Femur (tissue), 1 donor: ENCODE measurements around the gene DST.

Source experiments
- DNase-seq: peaks from one replicate; pipeline ENCODE4 v3.0.0-alpha.2; 2017

DST gene

DNA sequence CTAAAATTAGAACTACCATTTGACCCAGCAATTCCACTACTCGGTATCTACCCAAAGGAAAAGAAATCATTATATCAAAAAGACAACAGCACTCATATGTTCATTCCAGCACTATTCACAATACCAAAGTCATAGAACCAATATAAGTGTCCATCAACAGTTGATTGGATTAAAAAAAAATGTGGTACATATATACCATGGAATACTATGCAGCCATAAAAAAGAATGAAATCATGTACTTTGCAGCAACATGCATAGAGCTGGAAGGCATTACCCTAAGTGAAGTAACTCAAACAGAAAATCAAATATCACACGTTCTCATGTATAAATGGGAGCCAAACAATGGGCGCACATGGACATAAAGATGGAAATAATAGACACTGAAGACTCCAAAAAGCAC, 163.3 kb downstream of the DST start:
- no peak for DNase-seq

DNA sequence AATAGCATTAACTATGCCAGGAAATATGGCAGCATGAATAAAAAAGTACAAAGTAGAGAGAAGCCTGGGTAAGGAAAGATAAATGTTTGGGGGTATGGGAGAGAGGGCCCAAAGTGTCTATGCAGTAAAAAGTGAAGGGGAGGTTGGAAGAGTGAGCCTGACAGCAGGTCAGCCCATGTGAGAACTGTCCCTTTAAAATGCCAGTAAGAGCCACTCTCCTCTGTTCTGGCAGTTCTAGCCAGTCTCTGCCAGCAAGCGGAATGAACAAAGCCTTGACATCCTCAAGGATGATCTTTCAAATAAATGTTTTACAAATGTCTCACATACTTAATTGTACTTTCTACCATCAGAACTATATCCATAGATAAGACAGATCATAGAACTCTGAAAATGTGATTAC, 164.5 kb downstream of the DST start:
- DNase-seq: no peak

GRCh38 chr6:56477241-56477640, 165.4 kb downstream of the DST start:
- DNase-seq: no peak

DNA sequence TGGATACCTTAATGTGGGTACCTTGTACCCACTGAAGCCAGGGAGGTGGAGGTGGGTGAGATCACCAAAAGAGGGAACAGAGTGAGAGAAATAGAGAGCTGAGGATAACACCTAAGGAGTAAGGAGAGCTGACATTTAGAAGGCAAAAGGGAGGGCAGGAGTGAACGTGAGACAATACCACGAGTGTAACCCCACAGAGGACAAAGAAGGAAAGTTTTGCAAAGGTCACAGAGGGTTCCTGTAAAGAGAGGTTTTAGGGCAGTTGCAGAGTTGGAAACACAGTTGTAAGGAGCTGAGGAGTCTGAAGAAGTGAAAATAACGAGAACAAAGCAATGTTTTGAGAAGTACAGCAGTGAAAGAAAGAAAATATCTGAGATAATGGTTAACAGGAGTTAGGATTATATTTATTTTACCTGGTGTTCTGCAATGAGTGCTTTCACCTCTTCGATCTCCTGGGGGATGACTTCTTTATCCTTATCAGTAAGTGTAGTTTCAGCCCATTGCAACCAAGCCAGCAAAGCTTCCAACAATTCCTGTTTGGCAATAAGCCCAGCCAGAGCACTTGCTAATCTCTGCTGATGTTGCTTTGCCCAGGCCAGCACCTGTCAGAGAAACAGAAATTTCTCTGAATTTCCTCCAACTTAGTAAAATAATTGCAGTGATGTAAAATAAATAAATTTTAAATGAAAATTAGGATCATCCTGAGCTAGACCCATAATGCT, 166.8 kb downstream of the DST start:
- DNase-seq: no peak

DNA sequence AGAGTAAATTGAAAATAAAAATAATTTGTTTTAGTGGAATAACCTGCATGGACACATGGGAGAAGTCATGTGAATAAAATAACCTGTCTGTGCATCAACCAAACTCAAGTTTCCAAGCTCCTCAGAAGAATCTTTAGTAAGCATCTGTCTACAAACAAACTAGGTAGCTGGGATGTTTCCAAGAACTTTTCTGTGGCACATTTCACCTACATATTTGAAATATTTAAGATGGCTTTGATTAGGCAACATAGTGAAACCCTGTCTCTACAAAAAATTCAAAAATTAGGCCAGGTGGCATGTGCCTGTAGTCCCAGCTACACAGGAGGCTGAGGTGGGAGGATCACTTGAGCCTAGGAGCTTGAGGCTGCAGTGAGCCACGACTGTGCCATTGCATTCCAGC, 168.2 kb downstream of the DST start:
- DNase-seq: no peak

GRCh38 chr6:56463443-56463842, 179.2 kb downstream of the DST start:
- DNase-seq: no peak

DNA sequence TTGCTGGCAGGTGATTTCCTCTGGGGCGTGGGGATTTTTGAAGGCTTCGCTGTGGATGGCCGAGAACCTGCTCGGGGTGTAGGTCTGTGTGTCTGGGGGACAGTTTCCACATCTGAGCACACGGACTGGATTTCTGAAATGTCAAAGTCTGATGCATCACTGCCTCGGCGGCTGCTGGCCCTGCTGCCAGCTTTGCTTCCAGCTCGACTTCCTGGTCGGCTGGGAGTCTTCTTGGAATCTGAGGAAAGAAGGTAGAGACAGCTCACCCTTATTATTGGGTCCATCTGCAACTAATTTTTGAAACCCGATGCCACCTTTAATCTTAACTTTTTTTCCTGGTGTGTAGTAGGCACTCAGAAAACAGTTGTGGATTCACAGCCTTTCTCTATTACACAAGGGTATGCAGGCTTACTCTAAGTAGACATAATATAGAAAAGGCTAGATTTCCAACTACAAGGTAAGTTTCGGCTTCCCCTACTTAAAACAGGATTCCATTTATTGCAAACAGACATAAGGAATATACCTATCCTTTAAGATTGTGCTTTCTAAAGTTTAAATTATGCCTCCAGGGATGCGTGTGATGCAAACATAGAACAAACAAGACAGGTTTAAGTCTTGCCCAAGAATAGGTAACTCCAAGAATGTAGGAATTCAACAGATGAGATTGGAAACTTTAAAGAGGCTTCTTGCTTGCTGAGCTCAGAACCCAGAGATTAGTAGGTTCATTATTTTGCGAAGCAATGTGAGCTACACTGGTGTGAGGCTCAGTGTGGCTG, 183.5 kb downstream of the DST start:
- no peak for DNase-seq

DNA sequence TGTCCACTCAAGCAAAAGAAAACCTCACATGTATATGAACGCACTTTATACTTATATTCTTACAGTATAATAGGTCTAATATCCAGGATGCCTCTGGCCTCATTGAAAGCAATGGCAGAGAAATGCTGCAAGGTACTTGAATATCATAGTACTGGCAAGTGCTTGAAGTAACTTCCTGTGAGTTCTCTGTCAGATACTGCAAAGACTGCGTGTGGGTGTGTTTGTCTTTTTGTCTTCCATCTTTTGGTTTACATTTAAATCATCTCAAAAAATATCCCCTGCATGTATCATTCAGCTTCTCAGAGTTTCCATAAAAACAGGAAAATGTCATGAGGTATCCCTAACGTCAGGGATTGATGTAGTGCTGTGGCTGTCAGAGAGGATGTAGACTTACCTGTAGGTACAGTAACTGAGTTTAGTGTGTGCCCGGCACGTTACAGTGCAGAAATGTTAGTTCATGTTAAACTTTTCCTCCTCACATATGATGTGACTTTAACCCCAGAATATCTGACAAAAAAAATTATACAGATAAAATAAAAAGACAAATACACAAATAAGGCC, 184.3 kb downstream of the DST start:
- DNase-seq: no peak

GRCh38 chr6:56456785-56457184, 185.9 kb downstream of the DST start:
- DNase-seq: no peak

GRCh38 chr6:56450882-56451739, 191.6 kb downstream of the DST start:
- peak; percentile 70 for DNase-seq

- DNase-seq: no peak
These were observed 192.3 kb downstream of the DST start for GRCh38 chr6:56450376-56450775.

DNA sequence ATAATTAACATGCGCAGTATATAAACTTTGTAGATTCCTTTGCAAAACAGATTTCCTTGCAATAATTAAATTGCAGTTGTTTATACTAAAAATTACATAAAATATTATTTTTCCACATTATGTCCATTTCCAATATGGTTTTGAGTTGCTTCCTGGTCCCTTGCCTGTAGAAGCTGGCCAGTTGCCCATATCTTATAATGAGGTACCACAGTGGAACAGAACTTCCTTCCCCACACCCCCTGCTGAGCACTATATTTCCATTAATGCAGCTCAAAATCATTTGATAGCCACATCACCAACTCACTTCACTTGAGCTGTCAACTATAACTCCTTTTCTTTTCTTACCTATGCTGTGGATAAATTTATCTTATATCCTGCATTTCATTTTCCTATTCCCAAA, 194.6 kb downstream of the DST start:
- no peak for DNase-seq

GRCh38 chr6:56445818-56446217, 196.9 kb downstream of the DST start:
- DNase-seq: peak; percentile 54

- DNase-seq: no peak
These were observed 197.8 kb downstream of the DST start for GRCh38 chr6:56444855-56445254.

- no peak for DNase-seq
These were observed 202.1 kb downstream of the DST start for GRCh38 chr6:56440551-56440981.

GRCh38 chr6:56437171-56437900, 205.4 kb downstream of the DST start:
- no peak for DNase-seq

GRCh38 chr6:56435754-56436153, 206.9 kb downstream of the DST start:
- no peak for DNase-seq

DNA sequence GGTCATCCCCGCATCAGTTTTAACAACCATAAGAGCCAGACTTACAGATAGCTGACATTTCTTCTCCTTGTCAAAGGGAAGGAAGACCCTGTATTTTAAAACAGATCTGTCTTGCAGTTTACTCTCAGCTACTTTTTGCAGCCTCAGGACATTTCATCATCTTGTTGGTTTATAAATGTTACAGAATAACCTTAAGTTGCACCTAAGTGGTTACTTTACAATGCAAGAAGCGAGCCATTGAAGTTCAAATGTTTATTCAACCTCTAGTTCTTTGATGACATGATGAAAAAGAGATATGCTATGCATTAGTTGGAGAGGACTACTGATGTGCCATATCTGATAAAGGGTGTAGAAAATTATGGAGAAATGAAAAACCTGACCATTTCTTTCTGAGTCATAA, 207.4 kb downstream of the DST start:
- DNase-seq: no peak

DNA sequence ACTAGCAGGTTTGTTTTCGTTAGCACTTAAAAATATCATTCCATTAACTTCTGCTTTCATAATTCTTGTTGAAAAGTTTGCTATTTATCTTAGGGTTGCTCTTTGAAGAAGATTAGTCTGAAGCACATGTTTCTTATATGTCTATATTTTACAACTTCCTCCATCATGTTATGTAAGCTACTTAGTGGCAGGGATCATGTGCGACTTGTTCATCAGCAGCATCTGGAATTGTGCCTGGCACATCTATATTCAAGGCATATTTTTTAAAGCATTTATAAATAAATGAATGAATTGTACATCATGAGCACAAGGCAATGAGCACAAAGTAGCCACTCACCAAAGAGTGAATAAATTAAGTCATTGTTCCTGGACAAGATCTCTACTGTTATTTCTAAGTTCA, 208.1 kb downstream of the DST start:
- no peak for DNase-seq

- DNase-seq: no peak
These were observed 209.6 kb downstream of the DST start for GRCh38 chr6:56433119-56433518.

DNA sequence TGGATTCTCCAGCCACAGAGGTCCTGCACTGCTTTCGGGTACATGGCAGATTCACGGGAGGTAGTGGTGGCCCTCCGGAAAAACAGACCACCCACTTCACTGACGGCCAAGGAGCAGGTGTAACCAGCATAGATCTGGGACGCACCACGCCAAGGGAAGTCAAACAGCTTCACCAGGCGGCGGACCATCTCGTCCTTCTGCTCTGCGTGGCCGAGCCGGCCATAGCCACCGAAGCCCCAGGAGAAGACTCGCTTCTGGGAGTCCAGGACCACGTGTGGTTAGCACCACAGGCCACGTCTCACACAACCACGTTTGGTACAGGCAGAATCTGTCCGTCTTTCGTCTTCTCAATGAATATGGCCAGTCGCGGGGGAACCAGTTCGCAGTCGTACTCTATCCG, 210.5 kb downstream of the DST start:
- no peak for DNase-seq
